Dermis microvascular lymphatic vessel endothelial cell (primary cell): ENCODE results near the gene FRZB. TPM values are rescaled to one million over a fixed set of nuclear protein-coding genes. Genes with fewer than 3 reads are reported as not detected.
"Not testable (repeated sequence)": the region's sequence is repeated elsewhere in the genome, so short reads cannot be mapped to it uniquely, and the experiment has no call there.

Experiments
- DNase-seq, 2 donors: peaks; one replicate each; pipeline versions ENCODE4 v3.0.0 to v3.0.0-alpha.2; 2010; ENCODE audit warnings: low read depth in 2 of 2
- total RNA-seq: library from RNA; depleted of rRNA; stranded (reverse); fragments of >200 nt; gene quantifications from 2 replicates; pipeline ENCODE4 v1.2.1, GENCODE V29; 2014

The FRZB gene, protein sequence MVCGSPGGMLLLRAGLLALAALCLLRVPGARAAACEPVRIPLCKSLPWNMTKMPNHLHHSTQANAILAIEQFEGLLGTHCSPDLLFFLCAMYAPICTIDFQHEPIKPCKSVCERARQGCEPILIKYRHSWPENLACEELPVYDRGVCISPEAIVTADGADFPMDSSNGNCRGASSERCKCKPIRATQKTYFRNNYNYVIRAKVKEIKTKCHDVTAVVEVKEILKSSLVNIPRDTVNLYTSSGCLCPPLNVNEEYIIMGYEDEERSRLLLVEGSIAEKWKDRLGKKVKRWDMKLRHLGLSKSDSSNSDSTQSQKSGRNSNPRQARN
- total RNA-seq: 0.13 and 0.51 TPM in 2 replicates

DNA sequence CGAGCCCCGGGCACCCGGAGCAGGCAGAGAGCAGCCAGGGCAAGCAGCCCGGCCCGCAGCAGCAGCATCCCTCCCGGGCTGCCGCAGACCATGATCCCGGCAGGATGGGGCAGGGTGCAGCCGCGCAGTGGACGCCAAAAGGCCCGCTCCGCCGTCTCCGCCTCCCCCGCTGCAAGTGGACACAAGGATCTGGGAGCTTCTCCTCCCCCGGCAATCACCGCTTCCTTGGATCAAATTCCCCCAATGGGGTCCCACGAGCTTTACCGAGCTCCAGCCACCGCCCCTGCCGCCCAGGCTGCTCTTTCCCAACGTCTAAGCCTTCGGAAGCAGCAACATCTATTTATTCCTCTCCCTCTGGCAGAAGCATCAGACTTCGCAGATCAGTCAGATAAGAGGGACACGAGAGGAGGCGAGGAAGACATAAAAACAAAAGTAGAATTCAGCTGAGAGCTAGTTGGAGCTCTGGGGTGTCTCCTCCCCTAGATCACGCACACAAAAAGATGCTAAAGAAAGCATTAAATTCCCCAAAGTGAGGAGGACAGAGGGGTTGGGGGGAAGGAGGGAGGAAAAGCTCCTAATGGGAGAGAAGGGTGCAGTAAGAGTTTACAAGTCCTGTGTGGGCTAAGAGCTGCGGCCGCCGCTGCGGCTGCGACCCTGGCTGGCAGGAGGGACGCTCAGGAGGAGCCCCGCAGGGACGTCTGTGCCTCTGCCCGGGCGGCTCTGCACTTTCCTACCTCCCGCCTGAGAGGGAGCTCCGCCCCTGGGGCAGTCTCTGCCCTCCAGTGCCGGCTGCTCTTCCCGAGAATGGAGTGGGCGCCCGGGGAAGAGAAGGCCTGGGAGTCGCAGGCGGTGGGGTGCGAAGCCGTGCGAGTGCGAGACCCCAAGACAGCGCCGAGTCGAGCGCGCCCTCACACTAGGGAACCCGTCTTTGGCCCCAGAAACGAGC, at the start of gene FRZB:
TSS of gene FRZB (minus strand) at position 177 of the 946 bp plus-strand sequence. CDS start at position 92, 85 bp downstream.
- DNase-seq: peak in 1 of 2 donors; percentile 58

DNA sequence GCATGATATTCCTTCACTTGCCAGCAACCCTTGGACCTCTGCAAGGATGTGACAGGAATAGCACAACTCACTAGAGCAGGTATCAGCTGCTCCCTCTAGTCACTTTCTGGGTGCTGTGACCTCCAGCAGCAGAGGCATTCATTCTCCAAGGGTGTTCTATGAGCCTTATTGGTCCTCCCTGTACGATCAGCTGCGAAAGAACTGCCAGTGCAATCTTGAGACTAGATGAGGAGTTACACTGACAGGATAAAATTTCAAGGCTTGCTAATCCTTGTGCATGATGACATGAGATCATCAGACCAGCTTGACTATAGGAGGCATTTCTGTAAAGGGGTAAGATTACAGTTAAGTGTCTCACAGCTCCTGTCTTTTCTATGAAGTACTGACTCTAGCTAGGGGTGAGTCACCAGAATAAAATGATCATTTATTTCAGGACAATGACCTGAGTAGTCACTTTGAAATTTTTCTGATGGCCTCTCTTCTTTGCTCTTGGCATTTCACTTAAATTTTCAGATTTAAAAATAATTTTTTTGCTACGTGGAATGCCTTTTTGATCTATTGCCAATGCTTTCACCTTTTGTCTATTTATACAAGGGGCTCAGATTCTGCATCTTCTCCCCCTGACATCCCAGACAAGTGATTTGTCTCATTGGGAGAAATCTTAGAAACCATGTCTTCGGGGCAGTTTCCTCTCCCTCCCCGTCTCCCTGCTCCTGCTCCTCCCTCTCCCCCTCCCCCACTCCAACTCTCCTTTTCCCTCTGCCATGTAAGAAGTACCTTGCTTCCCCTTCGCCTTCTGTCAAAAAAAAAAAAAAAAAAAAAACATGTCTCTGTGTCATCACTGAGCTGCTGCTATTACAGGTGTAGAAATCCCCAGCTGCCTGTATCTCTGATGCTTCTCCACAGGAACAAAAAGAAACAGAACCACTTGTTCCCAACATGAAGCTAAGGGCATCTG, 49.2 kb upstream of the FRZB start:
- DNase-seq: no peak

DNA sequence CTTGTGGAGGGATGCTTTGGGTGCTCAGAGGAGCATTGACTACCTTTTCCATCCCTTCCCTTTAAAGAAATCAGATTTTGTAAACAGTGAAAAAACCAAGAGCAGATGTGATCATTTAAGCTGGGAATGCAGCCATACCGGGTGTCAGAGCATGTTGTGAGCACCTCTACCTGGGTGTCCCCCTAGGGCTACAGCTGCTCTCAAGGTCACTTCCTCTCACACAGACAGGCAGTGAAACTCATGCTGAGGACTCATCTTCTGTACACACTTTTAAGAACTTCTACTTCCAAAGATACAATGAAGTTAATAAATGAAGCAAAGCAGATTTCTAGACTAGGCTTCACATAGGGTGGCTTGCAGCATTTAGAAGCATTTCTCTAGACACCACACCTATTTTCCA, 48.4 kb upstream of the FRZB start:
- no peak for DNase-seq

DNA sequence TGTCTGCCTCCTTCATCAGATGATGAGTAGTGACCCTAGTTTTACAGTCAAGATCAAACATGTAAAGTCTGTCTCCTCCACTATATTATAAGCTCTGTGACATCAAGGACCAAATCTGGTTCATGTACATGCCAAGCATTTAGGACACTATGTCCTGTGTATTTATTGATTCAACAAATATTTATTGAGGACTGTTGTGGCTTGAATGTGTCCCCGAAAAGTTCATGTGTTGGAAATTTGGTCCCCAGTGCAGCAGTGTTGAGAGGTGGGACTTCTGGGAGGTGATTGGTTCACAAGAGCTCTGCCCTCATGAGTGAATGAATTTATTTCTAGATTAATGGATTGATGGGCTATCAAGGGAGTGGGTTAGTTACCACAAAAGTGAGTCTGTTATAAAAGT, 46.6 kb upstream of the FRZB start:
- no peak for DNase-seq

DNA sequence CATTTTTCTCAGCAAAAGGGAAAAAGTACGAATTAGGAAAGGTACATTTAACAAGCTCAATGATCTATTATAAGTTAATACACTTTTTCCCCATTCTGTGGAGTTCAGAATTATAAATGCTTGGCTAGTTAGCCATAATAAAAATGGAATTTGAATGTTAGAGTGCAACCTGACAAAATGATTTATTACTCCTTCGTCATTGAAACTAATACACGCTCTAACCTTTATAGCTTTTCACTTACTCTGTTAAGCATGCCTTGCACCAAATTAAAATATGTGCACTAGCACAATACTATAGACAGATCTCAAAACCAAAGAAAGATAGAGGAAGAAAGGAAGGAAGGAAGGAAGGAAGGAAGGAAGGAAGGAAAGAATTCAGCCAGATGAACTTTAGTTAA, 46.1 kb upstream of the FRZB start:
- no peak for DNase-seq

DNA sequence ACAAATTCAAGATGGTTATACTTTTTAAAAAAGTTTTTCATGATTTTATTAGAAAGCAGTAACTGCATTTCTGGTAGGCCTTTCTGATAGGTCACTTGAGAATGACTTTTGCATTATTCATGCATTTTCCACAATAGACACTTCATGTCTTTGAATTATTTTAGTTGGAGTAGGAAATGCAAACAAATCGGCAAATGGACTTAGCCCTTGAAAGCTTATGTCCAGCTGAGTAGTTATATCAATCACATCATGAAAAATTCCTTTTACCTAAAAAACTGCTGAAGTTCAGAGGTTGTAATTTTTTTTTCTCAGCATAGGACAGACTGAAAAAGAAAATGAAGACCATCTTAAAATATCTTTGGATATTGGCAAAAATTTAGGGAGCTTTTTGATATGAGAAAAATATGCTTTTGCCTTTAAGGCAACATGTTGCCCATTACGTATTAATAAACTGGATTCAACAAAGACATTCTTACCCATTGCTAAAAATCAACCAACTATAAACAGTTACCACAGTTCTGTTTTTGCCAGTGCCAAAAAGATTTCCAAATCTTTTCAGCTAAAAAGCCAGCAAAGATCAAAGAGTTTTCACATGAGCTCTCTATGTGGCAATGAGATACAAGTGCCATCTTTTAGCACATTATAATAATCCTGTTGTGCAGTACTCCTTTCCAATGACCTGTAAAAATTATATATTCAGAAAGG, 45.5 kb upstream of the FRZB start:
- DNase-seq: no peak

DNA sequence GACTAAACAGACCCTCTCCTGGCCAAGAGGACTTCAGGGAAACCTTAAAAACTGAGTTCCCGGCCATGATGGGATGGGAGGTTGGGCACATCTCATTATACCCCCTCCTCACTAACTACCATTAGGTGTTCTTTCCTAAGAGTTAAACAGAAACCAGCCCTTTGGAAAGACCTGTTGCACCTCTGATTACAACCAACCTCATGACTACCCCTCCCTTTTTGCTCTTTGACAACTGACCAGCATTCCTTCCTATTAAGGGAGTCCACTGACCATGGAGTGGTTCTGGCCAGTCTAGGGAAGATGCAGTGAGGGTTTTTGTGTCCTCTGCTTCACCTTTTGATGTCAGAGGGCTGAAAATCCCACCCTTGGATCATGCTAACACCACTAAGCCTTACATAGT, 44.5 kb upstream of the FRZB start:
- DNase-seq: no peak

DNA sequence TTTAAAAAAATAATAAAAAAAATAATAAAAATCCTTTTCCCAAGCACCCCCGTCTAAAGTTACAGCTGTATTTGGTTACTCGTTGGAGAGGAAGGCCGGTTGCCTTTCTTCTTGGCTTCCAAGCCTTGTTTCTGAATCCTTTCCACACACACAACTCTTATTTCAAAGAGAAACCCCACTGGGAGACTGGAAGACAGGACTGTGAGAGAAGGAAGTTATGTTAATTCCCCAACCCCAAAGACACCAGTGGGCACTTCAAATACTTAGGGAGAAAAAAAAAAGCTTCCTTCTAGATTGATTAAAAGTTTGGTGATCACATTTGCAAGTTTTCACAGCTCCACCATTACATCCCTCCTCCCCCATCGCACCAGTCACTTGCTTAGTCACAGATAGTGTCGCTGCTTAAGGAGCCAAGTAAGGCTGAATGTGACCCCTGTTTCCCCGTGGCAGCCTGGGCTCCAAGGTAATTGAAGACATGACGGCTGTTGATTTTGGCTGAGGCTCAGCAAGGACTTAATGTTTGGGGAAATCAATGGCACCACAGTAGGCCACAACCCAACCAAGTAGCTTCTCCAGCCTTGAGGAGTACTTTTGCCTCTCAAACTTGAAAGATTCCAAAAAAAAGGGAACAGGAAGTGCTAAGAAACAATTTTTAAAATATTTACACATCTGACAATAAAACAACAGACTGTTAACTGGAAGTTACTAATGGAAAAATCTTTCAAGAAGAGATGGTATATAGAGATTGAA, 40.8 kb upstream of the FRZB start:
- peak in 1 of 2 donors; percentile 24 for DNase-seq

DNA sequence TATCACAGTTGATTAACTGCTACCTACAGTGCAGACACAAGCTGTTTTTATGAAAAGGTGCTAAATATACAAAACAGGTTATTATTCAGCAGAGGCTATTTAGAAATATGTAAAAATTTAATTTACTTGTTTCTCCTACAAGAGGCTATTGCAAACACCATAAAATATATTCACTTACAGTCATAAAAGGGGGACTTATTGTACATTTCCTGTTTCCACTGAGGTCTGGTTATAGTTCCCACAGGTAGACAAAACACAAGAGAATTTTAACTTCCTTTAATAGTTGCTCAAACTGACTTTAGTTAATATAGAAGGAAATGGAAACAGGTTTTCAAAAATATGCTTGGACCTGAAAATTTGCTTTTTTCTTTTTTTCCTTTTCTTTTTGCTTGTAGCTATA, 40.0 kb upstream of the FRZB start:
- no peak for DNase-seq

DNA sequence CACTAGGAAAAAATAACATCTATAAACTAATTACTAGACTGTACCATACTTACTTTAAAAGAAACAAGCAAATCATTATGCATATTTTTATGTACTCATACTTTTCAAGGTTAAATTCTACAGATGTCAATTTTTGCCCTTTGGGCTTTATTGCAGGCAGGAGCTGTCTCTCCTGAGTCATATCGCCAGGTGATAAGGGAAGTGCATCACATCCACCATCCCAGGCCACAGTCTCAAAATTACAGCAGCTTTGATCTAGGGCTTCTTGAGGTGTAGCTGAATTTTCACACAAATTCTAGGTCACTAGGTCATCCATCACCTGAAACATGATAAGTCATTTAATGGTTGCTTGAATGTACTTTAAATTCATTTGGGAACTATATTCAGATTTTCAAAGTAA, 38.4 kb upstream of the FRZB start:
- no peak for DNase-seq

DNA sequence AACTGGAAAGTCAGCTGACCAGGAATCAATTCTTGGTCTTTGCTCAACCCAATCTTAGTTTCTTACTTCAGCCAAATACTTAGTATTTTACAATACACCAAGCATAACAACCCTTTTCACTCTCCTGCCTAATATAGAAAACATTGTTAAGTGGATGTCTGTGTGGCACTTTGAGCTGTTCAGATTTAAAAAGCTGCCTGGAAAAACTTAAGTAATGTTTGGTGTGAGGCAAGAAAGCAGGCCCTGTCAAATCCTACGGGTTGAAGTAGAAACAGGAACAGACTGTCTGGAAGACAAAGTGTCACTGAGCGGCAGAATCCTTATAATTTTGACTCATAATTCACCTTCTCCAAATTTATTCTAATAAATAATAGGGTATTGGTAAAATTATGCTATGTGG, 37.1 kb upstream of the FRZB start:
- no peak for DNase-seq

DNA sequence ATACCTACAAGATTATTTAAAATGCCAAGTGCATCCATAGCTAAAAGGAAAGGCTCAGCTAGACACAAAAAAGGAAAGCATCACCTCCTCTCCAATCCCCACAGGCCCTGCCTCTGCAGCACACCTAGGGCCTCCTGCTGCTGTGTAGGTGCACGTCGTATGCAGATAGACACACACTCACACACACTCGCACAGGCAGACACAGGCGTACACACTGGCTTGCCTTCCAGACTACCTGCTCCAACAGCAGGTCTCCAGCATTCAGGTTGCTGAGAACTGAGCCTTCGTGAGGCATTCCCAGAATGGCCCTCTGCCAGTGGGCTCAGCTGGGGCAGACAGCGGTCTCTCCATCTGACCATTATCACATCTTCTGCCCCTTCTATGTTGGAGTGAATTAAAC, 35.3 kb upstream of the FRZB start:
- DNase-seq: no peak

DNA sequence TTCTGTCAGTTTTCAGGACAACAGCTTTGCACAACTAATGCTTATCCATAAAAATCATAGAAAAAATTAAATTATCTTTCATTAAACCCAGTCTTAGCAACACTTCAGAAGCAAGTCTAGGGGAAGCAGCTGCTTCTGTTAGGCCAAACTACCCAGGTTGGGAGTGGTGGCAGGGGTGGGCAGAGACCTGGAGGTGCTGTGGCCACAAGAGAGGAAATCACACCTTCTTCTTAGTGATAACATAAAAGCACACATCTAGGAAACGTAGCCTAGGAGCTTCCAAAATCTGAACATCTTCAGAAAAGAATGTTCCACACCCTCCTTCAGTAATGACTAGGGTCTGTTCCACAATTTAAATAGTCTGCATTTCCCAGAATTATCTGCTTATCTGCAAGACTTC, 32.3 kb upstream of the FRZB start:
- DNase-seq: no peak

DNA sequence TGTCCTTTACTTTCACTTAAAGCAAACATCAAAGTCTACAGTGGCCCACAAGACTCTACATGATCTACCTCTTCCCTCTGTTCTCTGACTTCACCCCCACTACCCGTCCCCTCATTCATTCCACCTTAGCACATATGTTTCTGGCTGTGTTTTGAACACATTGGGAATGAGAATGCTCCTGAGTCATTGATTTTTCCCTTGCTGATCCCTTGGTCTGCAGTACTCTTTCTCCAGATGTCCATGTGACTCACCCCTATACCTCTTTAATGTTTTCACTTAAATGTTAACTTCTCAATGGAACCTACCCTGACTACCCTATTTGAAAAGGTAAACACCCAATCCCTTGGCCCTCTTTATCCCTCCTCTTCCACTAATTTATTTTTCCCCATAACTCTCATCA, 30.7 kb upstream of the FRZB start:
- no peak for DNase-seq

DNA sequence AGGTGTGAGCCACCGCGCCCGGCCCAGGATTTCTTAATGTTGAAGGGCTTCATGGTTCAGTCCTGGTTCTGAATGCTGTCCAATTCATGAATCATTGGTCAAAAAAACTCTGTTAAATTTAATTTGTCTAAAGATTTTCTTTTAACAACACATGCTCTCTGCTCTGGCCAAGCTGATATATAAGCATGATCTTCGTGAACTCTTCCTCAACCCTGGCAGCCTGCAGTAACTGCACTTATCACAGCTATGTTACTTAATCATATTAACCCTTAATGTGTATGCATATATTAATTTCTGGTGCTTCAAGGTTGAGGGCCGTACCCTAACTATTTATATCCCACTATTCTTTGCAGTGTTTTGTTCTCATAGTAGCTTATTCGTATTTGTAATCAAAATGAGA, 29.4 kb upstream of the FRZB start:
- DNase-seq: no peak

DNA sequence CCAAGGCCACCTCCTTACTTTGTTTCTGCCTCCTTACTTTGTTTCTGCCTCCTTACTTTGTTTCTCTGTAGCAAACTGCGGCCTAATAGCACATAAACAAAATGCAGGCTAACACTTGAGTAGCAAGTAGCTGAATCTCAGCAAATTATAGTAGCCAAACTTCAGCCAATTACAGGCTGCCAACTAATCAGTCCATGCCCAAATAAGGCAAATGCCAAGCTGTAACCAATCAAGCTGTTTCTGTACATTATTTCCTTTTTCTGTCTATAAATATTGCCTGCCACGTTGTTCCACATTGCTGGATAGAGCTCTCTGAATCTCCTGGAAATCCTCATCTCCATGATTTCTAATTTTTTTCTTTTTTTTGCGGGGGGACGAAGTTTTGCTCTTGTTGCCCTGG, 28.7 kb upstream of the FRZB start:
- no peak for DNase-seq

DNA sequence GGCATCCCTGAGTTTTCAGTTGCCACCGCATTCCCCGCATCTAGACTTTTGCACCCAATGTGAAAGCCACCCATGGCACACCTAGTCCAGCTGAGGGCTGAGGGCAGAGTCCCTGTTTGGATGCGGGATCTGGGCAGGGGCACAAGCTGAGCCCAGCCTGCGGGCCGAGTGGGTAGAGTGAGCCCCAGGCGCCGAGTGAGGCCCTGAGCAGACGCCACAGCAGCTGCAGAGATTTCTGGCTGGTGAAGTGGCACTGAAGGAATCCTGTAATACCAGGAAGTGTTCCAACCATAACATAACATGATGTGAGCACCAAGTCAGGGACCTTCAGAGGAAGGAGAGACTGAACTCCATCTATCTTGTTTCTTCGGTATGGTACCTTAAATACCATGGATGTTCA, 27.7 kb upstream of the FRZB start:
- DNase-seq: no peak

DNA sequence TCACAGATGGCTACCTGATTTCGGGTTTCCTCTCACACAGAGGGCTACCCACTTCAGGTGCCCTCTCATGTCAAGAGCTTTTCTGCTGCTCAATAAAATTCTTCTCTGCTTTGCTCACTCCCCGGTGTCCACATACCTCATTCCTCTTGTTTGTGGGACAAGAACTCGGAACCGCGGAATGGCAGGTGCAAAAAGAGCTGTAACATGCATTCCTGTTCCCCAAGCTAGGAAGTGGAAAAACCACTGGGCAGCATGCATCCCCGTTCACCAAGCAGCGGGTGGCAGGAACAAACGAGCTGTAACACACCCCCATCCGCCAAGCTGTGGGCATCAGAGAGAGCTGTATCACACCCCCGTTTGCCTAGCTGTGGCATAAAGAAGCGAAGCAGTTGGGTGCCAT, 27.2 kb upstream of the FRZB start:
- no peak for DNase-seq

DNA sequence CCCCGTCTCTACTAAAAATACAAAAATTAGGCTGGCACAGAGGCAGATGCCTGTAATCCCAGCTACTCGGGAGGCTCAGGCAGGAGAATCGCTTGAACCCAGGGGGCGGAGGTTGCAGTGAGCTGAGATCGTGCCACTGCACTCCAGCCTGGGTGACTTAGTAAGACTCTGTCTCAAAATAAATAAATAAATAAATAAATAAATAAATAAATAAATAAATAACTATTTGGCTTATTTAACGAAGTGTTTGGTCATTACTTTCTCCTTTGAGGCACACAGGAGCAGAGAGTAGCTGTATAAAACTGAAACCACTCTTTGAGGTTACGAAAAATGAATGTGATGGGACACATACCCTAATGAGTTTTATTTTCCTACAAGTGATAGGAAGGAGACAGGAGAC, 26.6 kb upstream of the FRZB start:
- not testable (repeated sequence) for DNase-seq

DNA sequence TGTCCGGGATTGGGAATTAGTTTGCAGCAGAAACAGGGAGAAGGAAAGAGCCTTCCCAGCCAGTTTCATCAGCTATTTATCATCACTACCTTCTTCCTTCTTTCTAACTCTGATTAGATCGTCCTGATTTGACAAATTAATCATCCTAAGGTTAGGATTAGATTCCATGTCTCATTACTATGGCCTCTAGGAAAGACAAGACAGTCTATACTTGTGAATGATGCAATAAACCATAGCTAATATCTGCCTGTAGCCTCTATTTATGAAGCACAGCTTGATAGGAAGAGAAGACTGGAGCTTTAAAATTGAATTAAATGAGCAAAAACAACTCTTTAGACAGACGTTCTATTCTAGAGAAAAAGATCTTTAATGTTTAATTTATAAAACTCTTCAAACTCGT, 25.2 kb upstream of the FRZB start:
- no peak for DNase-seq
